ENCODE data around the gene TANC1. TPM values are rescaled to one million over a fixed set of nuclear protein-coding genes. Genes with fewer than 3 reads are reported as not detected.

TANC1 gene
- total and polyA plus RNA-seq, 4 donors = 7.8 to 58.3 (median 48.0) TPM

DNA sequence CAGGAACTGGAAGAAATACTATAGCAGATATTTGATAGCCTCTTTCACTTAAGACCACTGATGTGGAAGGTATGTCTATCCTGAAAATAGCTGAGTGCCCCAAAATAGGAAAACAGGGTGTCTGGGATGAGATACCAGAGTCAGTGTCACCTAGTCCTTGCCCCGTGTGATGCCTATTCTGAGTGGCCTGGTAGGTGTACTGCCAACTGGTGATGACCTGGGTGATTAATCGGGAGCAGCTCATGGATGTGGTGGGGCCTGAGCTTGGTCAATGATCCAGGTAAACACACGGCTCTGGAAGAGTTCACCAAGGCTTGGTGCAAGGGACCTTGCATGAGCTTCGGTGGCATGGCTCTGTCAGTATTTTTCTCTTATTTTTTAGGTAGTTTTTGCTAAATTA, 95.2 kb downstream of the TANC1 start:
- H3K4me1 ChIP-seq (ENCODE audit: control insufficient read depth in 1 of 2, insufficient read depth in 2 of 2, low read length in 2 of 2) = peaks cover 3 to 9% of the 10 kb centered on the region in 2 donors

DNA sequence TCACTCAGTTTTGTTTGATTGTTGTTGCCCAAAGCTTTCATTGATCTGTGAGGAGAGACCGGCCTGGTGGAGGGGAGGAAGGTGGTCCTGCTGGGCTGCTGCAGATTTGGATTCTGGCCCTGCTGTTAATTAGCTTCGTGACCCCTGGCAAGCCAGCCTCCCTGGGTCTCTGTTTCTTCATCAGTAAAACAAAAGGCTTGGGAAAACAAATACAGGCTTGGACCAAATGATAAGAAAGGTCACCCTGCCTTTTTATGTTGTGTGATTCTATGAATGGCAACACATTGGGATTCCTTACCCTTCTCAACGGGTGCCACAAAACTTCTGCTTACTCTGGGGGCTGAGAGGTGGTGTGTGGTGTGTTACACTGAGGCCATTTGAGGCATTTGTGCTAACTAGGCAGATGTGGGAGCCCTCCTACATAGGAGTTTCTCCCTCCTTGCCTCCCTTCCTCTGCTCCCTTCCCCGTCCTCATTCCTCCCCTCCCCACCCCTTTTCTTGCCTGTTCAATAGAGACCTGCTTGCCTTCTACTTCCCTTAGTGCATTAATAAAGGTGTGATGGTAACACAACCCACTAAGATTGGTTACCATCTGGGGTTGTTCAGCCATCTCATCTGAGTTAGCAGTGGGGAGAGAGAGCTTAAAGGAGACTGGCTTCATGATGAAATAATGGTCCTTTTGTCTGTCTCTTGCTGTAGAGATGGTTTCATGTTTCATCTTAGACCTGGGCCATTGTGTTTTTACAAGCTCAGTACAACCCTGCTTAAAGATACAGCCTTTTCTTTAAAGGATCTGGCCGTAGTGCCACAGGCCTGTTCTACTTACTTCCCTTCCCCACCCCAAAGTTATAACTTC, 96.2 kb downstream of the TANC1 start:
- no peak overlapping the region for H3K27ac ChIP-seq (ENCODE audit: low read depth in 1 of 2, low read length in 2 of 2)
- no peak for ATAC-seq (ENCODE audit: low FRiP score)
- no peaks in the 10 kb centered on the region for H3K27me3 ChIP-seq (ENCODE audit: control insufficient read depth in 1 of 2, insufficient read depth in 2 of 2, low read length in 1 of 2)
- H3K4me3 ChIP-seq (ENCODE audit: low read length in 2 of 2) = no peak overlapping the region
- intact Hi-C loops (cut with DNase I) = no loop called here
- H3K4me1 ChIP-seq (ENCODE audit: control insufficient read depth in 1 of 2, insufficient read depth in 2 of 2, low read length in 2 of 2) = peaks cover 3 to 12% of the 10 kb centered on the region in 2 donors
- peaks cover 0 to 2% of the 10 kb centered on the region in 2 donors for H3K36me3 ChIP-seq (ENCODE audit: control insufficient read depth in 1 of 2, insufficient read depth in 2 of 2, low read length in 1 of 2)
- 64 to 75% methylated on average over 5 of the region's 5 CpGs for WGBS, 2 donors
- H3K9me3 ChIP-seq (ENCODE audit: control insufficient read depth, low read length) = no peaks in the 10 kb centered on the region
- DNase-seq = no peak

More for the DNA sequence above, 95.2 kb downstream of the TANC1 start:
- H3K9me3 ChIP-seq (ENCODE audit: control insufficient read depth, low read length) = no peaks in the 10 kb centered on the region
- no peak overlapping the region for H3K4me3 ChIP-seq (ENCODE audit: low read length in 2 of 2)
- DNase-seq (no peak), ATAC-seq (ENCODE audit: low FRiP score) (peak; percentile 33)
- WGBS, 2 donors = 91 to 92% methylated on average over 4 of the region's 4 CpGs
- intact Hi-C loops (cut with DNase I) = no loop called here
- H3K36me3 ChIP-seq (ENCODE audit: control insufficient read depth in 1 of 2, insufficient read depth in 2 of 2, low read length in 1 of 2) = peaks cover 0 to 2% of the 10 kb centered on the region in 2 donors
- no peak overlapping the region for H3K27ac ChIP-seq (ENCODE audit: low read depth in 1 of 2, low read length in 2 of 2)
- H3K27me3 ChIP-seq (ENCODE audit: control insufficient read depth in 1 of 2, insufficient read depth in 2 of 2, low read length in 1 of 2) = no peaks in the 10 kb centered on the region

DNA sequence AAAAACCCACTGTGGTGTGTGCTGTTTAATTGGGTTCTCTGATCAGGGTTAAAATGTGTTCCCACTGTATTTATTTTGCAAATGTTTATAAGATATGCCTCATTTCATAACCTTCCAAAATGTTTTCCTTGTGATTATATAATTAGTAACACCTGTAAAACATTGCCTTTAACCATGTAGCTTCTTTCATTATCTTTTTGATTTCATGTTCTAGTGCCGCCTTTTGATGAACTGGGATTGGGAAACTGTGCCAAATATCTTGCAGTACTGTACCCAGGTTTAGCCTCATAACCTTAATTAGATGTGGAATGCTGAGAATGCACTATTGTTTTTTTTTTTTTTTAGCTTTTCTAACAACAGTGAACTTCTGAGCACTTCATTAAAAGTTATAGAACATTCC, 96.9 kb downstream of the TANC1 start:
- H3K27ac ChIP-seq (ENCODE audit: low read depth in 1 of 2, low read length in 2 of 2) = no peak overlapping the region
- H3K4me1 ChIP-seq (ENCODE audit: control insufficient read depth in 1 of 2, insufficient read depth in 2 of 2, low read length in 2 of 2) = peaks cover 3 to 12% of the 10 kb centered on the region in 2 donors
- intact Hi-C loops (cut with DNase I) = no loop called here
- DNase-seq (no peak), ATAC-seq (ENCODE audit: low FRiP score) (no peak)
- peaks cover 0 to 2% of the 10 kb centered on the region in 2 donors for H3K36me3 ChIP-seq (ENCODE audit: control insufficient read depth in 1 of 2, insufficient read depth in 2 of 2, low read length in 1 of 2)
- no peak overlapping the region for H3K4me3 ChIP-seq (ENCODE audit: low read length in 2 of 2)
- 40 to 50% methylated on average over 1 of the region's 1 CpG for WGBS, 2 donors
- no peaks in the 10 kb centered on the region for H3K9me3 ChIP-seq (ENCODE audit: control insufficient read depth, low read length)
- H3K27me3 ChIP-seq (ENCODE audit: control insufficient read depth in 1 of 2, insufficient read depth in 2 of 2, low read length in 1 of 2) = no peaks in the 10 kb centered on the region

DNA sequence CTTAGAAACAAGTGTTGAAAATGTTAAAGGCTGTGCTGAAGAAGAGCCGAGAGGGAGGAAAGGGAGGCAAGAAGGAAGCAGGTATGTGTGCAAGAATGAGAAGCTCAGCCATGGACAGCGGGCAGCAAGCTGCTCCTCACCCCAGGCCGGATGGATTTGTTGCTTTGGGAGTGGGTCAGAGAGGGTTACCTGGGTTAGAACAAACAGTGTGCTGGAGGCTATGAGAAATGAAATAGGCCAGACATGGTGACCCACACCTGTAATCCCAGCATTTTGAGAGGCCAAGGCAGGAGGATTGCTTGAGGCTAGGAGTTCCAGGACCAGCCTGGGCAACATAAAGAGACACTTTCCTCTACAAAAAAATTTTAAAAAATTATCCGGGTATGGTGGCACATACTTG, 97.5 kb downstream of the TANC1 start:
- Histone ChIP-seq H3K27me3 (ENCODE audit: control insufficient read depth in 1 of 2, insufficient read depth in 2 of 2, low read length in 1 of 2) (no peaks in the 10 kb centered on the region), H3K36me3 (ENCODE audit: control insufficient read depth in 1 of 2, insufficient read depth in 2 of 2, low read length in 1 of 2) (peaks cover 0 to 2% of the 10 kb centered on the region in 2 donors), H3K27ac (ENCODE audit: low read depth in 1 of 2, low read length in 2 of 2) (no peak overlapping the region), H3K9me3 (ENCODE audit: control insufficient read depth, low read length) (no peaks in the 10 kb centered on the region), H3K4me1 (ENCODE audit: control insufficient read depth in 1 of 2, insufficient read depth in 2 of 2, low read length in 2 of 2) (peaks cover 3 to 12% of the 10 kb centered on the region in 2 donors), H3K4me3 (ENCODE audit: low read length in 2 of 2) (no peak overlapping the region)
- WGBS, 2 donors = 75 to 80% methylated on average over 4 of the region's 4 CpGs
- ATAC-seq (ENCODE audit: low FRiP score) = no peak
- intact Hi-C loops (cut with DNase I) = no loop called here
- DNase-seq = no peak

DNA sequence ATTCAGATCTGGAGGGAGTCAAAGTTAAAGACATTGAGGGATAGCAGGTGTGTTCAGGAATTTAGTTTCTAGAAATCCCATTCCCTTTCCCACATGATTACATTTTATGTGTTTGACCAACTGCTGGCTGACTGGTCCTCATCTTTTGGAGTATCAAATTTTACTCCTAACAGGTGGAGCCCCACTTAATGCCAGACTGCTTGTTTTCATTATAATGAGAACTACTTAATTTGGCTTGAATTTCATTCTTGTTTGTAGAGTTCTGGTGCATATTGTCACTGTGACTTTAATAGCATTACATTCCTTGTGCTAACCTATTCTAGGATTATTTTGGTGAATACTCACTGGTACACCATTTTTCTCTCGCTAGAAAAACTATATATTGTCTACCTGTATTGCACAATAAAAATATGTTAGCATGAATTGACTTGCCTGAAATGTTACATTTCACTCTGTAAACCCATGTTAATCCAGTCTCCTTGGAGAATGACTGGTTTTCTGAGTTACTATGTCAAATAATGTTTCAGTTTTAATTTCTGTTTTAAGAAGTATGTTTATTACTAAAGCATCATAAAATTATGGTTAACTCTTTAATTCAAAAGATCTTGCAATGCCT, 98.2 kb downstream of the TANC1 start:
- WGBS, 2 donors = 89 to 90% methylated on average over 1 of the region's 1 CpG
- intact Hi-C loops (cut with DNase I) = no loop called here
- no peak overlapping the region for H3K27ac ChIP-seq (ENCODE audit: low read depth in 1 of 2, low read length in 2 of 2)
- H3K9me3 ChIP-seq (ENCODE audit: control insufficient read depth, low read length) = no peaks in the 10 kb centered on the region
- no peak overlapping the region for H3K4me3 ChIP-seq (ENCODE audit: low read length in 2 of 2)
- ATAC-seq (ENCODE audit: low FRiP score) (no peak), DNase-seq (no peak)
- peaks cover 3 to 12% of the 10 kb centered on the region in 2 donors for H3K4me1 ChIP-seq (ENCODE audit: control insufficient read depth in 1 of 2, insufficient read depth in 2 of 2, low read length in 2 of 2)
- peaks cover 0 to 2% of the 10 kb centered on the region in 2 donors for H3K36me3 ChIP-seq (ENCODE audit: control insufficient read depth in 1 of 2, insufficient read depth in 2 of 2, low read length in 1 of 2)
- no peaks in the 10 kb centered on the region for H3K27me3 ChIP-seq (ENCODE audit: control insufficient read depth in 1 of 2, insufficient read depth in 2 of 2, low read length in 1 of 2)

DNA sequence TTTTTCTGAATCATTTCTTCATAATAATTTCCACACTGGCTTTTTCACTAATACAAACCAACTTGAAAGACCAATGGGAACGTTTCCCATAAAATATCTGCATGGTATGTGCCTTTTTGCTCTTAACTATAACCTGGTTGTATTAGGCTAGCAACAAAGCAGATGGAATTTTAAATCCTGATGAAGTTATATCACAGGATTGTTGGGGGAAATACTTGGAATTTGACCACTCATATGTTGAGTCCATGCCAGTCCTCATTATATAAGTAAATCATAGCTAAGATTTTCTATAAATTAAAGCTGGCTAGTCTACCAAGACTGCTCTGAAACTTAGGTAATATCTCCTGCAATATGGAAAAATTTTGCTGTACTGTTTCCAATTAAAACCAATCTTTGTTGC, 99.5 kb downstream of the TANC1 start:
- Histone ChIP-seq H3K36me3 (ENCODE audit: control insufficient read depth in 1 of 2, insufficient read depth in 2 of 2, low read length in 1 of 2) (no peaks in the 10 kb centered on the region), H3K27me3 (ENCODE audit: control insufficient read depth in 1 of 2, insufficient read depth in 2 of 2, low read length in 1 of 2) (no peaks in the 10 kb centered on the region), H3K4me1 (ENCODE audit: control insufficient read depth in 1 of 2, insufficient read depth in 2 of 2, low read length in 2 of 2) (peaks cover 3 to 10% of the 10 kb centered on the region in 2 donors), H3K4me3 (ENCODE audit: low read length in 2 of 2) (no peak overlapping the region), H3K27ac (ENCODE audit: low read depth in 1 of 2, low read length in 2 of 2) (no peak overlapping the region), H3K9me3 (ENCODE audit: control insufficient read depth, low read length) (no peaks in the 10 kb centered on the region)
- 27 to 47% methylated on average over 1 of the region's 1 CpG for WGBS, 2 donors
- ATAC-seq (ENCODE audit: low FRiP score) (no peak), DNase-seq (no peak)
- intact Hi-C loops (cut with DNase I) = no loop called here

DNA sequence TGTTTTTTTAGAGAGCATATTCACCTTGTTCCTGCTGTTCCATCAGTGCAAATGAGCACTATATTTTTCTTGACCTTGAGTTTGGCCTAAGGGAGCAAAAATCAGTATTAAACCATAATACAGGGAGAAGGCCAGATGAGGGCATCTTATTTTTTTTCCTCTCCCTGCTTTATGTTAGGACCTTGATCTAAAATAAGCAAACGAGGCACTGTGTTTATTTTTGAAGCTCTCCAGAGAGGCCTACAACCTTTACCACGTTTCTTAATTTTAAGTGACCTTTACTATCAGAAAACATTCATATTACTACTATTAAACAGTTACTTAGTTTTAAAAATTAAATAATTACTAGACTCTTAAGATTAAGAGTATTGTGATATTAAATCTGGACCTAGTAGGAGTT, 100.8 kb downstream of the TANC1 start:
- intact Hi-C loops (cut with DNase I) = no loop called here
- H3K4me1 ChIP-seq (ENCODE audit: control insufficient read depth in 1 of 2, insufficient read depth in 2 of 2, low read length in 2 of 2) = peaks cover 3 to 6% of the 10 kb centered on the region in 2 donors
- H3K27ac ChIP-seq (ENCODE audit: low read depth in 1 of 2, low read length in 2 of 2) = no peak overlapping the region
- H3K4me3 ChIP-seq (ENCODE audit: low read length in 2 of 2) = no peak overlapping the region
- DNase-seq = no peak
- H3K36me3 ChIP-seq (ENCODE audit: control insufficient read depth in 1 of 2, insufficient read depth in 2 of 2, low read length in 1 of 2) = no peaks in the 10 kb centered on the region
- no peak for ATAC-seq (ENCODE audit: low FRiP score)
- 7 to 8% methylated on average over 2 of the region's 2 CpGs for WGBS, 2 donors
- H3K9me3 ChIP-seq (ENCODE audit: control insufficient read depth, low read length) = no peaks in the 10 kb centered on the region
- H3K27me3 ChIP-seq (ENCODE audit: control insufficient read depth in 1 of 2, insufficient read depth in 2 of 2, low read length in 1 of 2) = no peaks in the 10 kb centered on the region

DNA sequence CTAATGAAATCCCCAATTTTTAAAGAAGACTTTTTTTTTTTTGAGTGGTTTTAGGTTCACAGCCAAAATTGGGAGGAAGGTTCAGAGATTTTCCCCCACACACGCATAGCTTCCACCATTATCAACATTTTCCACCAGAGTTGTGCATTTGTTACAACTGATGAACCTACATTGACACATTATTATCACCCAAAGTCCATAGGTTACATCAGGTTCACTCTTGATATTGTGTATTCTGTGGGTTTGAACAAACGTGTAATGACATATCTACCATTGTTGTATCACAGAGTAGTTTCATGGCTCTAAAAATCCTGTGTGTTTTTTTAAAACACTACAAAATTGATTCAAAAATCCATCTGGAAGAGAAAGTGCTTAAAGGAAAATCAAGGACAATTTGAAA, 101.8 kb downstream of the TANC1 start:
- H3K9me3 ChIP-seq (ENCODE audit: control insufficient read depth, low read length) = no peaks in the 10 kb centered on the region
- WGBS, 2 donors = 47 to 72% methylated on average over 2 of the region's 2 CpGs
- H3K36me3 ChIP-seq (ENCODE audit: control insufficient read depth in 1 of 2, insufficient read depth in 2 of 2, low read length in 1 of 2) = no peaks in the 10 kb centered on the region
- H3K4me1 ChIP-seq (ENCODE audit: control insufficient read depth in 1 of 2, insufficient read depth in 2 of 2, low read length in 2 of 2) = peaks cover 0 to 6% of the 10 kb centered on the region in 2 donors
- ATAC-seq (ENCODE audit: low FRiP score) (no peak), DNase-seq (no peak)
- intact Hi-C loops (cut with DNase I) = no loop called here
- no peak overlapping the region for H3K27ac ChIP-seq (ENCODE audit: low read depth in 1 of 2, low read length in 2 of 2)
- H3K27me3 ChIP-seq (ENCODE audit: control insufficient read depth in 1 of 2, insufficient read depth in 2 of 2, low read length in 1 of 2) = no peaks in the 10 kb centered on the region
- H3K4me3 ChIP-seq (ENCODE audit: low read length in 2 of 2) = no peak overlapping the region
